ENCODE results near the gene TRIM10. TPM values are rescaled to one million over a fixed set of nuclear protein-coding genes. Genes with fewer than 3 reads are reported as not detected.

Gene TRIM10
- total RNA-seq, 4 donors from 2014 or later: 0.09 TPM; not detected in 3

GRCh38 chr6:30163090-30163917 is 2.3 kb upstream of the TRIM10 start, which contains the start of gene TRIM15:
TRIM15 (plus strand) TSS chr6:30163546; CDS start chr6:30163685, 139 bp downstream.
- TF ChIP-seq, protein P1, sequence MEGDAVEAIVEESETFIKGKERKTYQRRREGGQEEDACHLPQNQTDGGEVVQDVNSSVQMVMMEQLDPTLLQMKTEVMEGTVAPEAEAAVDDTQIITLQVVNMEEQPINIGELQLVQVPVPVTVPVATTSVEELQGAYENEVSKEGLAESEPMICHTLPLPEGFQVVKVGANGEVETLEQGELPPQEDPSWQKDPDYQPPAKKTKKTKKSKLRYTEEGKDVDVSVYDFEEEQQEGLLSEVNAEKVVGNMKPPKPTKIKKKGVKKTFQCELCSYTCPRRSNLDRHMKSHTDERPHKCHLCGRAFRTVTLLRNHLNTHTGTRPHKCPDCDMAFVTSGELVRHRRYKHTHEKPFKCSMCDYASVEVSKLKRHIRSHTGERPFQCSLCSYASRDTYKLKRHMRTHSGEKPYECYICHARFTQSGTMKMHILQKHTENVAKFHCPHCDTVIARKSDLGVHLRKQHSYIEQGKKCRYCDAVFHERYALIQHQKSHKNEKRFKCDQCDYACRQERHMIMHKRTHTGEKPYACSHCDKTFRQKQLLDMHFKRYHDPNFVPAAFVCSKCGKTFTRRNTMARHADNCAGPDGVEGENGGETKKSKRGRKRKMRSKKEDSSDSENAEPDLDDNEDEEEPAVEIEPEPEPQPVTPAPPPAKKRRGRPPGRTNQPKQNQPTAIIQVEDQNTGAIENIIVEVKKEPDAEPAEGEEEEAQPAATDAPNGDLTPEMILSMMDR (IDR thresholded peaks at IDR 0.05): no peak
- DNase-seq (ENCODE audit: low spot score) (no peak), ATAC-seq (ENCODE audit: low FRiP score) (no peak)

GRCh38 chr6:30162265-30163089 is 1.5 kb upstream of the TRIM10 start:
- ATAC-seq (ENCODE audit: low FRiP score): no peak
- DNase-seq (ENCODE audit: low spot score): no peak

GRCh38 chr6:30160008-30160784 is 815 bp downstream of the TRIM10 start:
- DNase-seq (ENCODE audit: low spot score) (no peak), ATAC-seq (ENCODE audit: low FRiP score) (no peak)
- TF ChIP-seq, protein P1 (IDR thresholded peaks at IDR 0.05): no peak

More at GRCh38 chr6:30162265-30163089, 1.5 kb upstream of the TRIM10 start:
- TF ChIP-seq, protein P1 (IDR thresholded peaks at IDR 0.05): no peak

- ATAC-seq (ENCODE audit: low FRiP score) (no peak), DNase-seq (ENCODE audit: low spot score) (no peak)
- TF ChIP-seq, protein P1 (IDR thresholded peaks at IDR 0.05): no peak
Observed at GRCh38 chr6:30158475-30159040, 2.5 kb downstream of the TRIM10 start.

- TF ChIP-seq, protein P1 (IDR thresholded peaks at IDR 0.05): no peak
- no peak for ATAC-seq (ENCODE audit: low FRiP score)
- DNase-seq (ENCODE audit: low spot score): no peak
Observed at GRCh38 chr6:30157999-30158398, 3.0 kb downstream of the TRIM10 start.

DNA sequence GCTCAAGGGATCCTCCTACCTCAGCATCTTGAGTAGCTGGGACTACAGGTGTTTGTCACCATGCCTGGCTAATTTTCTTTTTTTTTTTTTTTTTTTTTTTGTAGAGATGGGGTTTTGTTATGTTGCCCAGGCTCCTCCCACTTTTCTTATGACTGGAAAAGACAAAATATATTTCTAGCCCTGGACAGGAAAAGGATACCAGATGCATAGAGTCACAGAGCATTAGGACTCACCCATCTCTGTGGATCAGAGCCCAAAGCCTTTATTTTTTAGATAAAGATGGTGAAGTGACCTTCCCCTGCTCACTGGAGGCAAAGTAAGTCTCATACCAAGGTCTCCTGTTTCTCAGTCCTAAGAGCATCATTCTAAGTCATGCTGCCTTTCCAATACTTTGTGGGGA is 3.4 kb downstream of the TRIM10 start:
- no peak for DNase-seq (ENCODE audit: low spot score)
- TF ChIP-seq, protein P1 (IDR thresholded peaks at IDR 0.05): no peak
- ATAC-seq (ENCODE audit: low FRiP score): no peak

Data from omental fat pad (tissue), 4 donors.